Prostate gland (tissue), 2 donors: ENCODE results near the gene NPTX1.

Source experiments
- POLR2AphosphoS5 ChIP-seq: sonication (generic); formaldehyde crosslinking; IDR thresholded peaks from one replicate; pipeline ENCODE4 v1.6.1; 2017; ENCODE audit warnings: antibody characterized with exemption
- TF ChIP-seq, protein P1 (sequence below), 4 experiments: fragments of 200-600 bp in 2 of 4; fragments of 450-650 bp in 2 of 4; sonication (generic) in 2 of 4; IDR thresholded peaks; 1 replicate in 3 of 4; 2 replicates in 1 of 4; pipeline ENCODE4 v1.5.1; 2016 to 2019; ENCODE audit warnings: antibody characterized with exemption in 4 of 4, mild to moderate bottlenecking in 2 of 4, moderate library complexity in 2 of 4

DNA sequence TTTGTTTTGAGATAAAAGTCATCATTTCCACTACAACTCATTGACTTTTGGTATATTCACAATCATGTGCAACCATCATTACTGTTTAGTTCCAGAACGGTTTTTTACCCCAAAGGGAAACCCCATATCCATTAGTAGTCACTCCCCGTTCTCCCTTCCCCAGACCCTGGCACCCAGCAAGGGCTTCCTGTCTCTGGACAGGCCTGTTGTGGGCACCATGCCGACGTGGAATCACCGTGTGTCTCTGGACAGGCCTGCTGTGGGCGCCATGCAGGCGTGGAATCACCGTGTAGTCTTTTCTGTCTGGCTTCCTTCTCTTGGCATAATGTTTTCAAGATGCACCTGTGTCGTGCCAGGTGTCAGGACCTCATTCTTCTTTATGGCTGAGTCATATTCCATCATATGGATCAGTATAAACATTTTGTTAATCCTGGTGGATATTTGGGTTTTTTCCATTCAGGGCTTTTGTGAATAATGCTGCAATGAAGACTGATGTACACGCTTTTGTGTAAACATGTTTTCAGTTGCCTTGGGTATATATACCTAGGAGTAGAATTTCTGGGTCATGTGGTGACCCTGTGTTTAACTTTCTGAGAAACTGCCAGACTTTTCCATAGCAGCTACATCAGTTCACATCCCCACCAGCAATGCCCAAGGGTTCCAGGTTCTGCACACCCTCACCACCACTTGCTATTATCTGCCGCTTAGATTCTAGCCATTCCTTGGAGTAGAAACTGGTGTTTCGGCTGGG, 42.3 kb downstream of the NPTX1 start:
- TF ChIP-seq, protein P1, sequence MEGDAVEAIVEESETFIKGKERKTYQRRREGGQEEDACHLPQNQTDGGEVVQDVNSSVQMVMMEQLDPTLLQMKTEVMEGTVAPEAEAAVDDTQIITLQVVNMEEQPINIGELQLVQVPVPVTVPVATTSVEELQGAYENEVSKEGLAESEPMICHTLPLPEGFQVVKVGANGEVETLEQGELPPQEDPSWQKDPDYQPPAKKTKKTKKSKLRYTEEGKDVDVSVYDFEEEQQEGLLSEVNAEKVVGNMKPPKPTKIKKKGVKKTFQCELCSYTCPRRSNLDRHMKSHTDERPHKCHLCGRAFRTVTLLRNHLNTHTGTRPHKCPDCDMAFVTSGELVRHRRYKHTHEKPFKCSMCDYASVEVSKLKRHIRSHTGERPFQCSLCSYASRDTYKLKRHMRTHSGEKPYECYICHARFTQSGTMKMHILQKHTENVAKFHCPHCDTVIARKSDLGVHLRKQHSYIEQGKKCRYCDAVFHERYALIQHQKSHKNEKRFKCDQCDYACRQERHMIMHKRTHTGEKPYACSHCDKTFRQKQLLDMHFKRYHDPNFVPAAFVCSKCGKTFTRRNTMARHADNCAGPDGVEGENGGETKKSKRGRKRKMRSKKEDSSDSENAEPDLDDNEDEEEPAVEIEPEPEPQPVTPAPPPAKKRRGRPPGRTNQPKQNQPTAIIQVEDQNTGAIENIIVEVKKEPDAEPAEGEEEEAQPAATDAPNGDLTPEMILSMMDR (IDR thresholded peaks at IDR 0.05): no peak
- TF ChIP-seq POLR2AphosphoS5: no peak
